Measurements from ENCODE around the gene EDAR. TPM values are rescaled to one million over a fixed set of nuclear protein-coding genes. Genes with fewer than 3 reads are reported as not detected.

The EDAR gene
- total RNA-seq, 4 donors from 2014 or later, result 0.38 to 5.0 (median 0.88) TPM; not detected in 1

DNA sequence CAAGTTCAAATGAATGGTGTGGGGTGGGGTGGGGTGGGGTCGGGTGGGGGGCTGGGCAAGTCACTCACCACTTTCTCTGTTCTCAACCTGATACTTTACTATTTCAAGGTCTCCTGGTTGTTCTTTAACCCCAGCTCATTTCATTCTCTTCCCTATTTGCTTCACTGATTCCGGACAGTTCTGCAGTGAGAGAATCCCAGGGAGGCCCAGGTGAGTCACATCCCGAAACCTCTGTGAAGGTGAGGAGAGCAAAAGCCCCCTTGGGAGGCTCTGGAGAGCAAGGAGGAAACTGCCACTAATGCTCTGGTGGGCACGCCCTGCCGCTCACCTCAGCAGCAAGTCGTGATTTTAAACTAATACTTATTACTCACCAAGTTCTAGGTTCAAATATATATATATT, 8.9 kb downstream of the EDAR start:
- peaks cover 0 to 8% (median 0%) of the 10 kb centered on the region in 4 donors for H3K4me1 ChIP-seq
- H3K36me3 ChIP-seq, result no peaks in the 10 kb centered on the region
- no peak overlapping the region for H3K4me3 ChIP-seq
- H3K9me3 ChIP-seq, result no peaks in the 10 kb centered on the region
- H3K27me3 ChIP-seq, result no peaks in the 10 kb centered on the region
- no peak for DNase-seq
- H3K27ac ChIP-seq, result no peak overlapping the region
- no peak for TF ChIP-seq POLR2A (IDR thresholded peaks at IDR 0.05)
- TF ChIP-seq, protein P1, sequence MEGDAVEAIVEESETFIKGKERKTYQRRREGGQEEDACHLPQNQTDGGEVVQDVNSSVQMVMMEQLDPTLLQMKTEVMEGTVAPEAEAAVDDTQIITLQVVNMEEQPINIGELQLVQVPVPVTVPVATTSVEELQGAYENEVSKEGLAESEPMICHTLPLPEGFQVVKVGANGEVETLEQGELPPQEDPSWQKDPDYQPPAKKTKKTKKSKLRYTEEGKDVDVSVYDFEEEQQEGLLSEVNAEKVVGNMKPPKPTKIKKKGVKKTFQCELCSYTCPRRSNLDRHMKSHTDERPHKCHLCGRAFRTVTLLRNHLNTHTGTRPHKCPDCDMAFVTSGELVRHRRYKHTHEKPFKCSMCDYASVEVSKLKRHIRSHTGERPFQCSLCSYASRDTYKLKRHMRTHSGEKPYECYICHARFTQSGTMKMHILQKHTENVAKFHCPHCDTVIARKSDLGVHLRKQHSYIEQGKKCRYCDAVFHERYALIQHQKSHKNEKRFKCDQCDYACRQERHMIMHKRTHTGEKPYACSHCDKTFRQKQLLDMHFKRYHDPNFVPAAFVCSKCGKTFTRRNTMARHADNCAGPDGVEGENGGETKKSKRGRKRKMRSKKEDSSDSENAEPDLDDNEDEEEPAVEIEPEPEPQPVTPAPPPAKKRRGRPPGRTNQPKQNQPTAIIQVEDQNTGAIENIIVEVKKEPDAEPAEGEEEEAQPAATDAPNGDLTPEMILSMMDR (IDR thresholded peaks at IDR 0.05), result no peak

DNA sequence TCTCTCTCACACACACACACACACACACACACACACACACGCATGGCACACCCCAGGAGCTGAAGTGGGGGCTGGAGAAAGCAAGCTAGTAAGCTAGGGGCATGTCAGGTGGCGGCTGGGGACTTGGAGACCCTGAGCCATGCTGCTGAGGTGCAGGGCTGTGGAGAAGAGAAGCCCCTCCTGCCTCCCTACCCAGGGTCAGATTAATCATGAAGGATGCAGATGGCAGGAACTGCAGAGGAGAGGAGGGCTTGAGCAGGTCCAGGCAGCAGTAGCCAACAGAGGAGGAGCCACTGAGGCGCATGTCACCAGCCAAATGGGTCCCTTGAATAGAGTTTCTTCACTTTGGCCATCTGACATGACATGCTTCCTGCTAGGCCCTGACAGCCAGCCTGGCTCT, 9.6 kb downstream of the EDAR start:
- Histone ChIP-seq H3K9me3 (no peaks in the 10 kb centered on the region), H3K27ac (no peak overlapping the region), H3K4me1 (peaks cover 0 to 8% (median 0%) of the 10 kb centered on the region in 4 donors), H3K27me3 (no peaks in the 10 kb centered on the region), H3K36me3 (no peaks in the 10 kb centered on the region), H3K4me3 (no peak overlapping the region)
- no peak for TF ChIP-seq POLR2A (IDR thresholded peaks at IDR 0.05)
- TF ChIP-seq, protein P1 (IDR thresholded peaks at IDR 0.05), result no peak
- DNase-seq, result no peak

- Histone ChIP-seq H3K36me3 (no peaks in the 10 kb centered on the region), H3K9me3 (no peaks in the 10 kb centered on the region), H3K27me3 (no peaks in the 10 kb centered on the region), H3K27ac (peak overlapping the region in 1 of 4 donors; percentile 1), H3K4me1 (peaks cover 0 to 8% (median 0%) of the 10 kb centered on the region in 4 donors), H3K4me3 (no peak overlapping the region)
- no peak for DNase-seq
- TF ChIP-seq, protein P1 (IDR thresholded peaks at IDR 0.05), result no peak
- TF ChIP-seq POLR2A (IDR thresholded peaks at IDR 0.05), result no peak
Observed at GRCh38 chr2:108978709-108979111, 10.3 kb downstream of the EDAR start.

DNA sequence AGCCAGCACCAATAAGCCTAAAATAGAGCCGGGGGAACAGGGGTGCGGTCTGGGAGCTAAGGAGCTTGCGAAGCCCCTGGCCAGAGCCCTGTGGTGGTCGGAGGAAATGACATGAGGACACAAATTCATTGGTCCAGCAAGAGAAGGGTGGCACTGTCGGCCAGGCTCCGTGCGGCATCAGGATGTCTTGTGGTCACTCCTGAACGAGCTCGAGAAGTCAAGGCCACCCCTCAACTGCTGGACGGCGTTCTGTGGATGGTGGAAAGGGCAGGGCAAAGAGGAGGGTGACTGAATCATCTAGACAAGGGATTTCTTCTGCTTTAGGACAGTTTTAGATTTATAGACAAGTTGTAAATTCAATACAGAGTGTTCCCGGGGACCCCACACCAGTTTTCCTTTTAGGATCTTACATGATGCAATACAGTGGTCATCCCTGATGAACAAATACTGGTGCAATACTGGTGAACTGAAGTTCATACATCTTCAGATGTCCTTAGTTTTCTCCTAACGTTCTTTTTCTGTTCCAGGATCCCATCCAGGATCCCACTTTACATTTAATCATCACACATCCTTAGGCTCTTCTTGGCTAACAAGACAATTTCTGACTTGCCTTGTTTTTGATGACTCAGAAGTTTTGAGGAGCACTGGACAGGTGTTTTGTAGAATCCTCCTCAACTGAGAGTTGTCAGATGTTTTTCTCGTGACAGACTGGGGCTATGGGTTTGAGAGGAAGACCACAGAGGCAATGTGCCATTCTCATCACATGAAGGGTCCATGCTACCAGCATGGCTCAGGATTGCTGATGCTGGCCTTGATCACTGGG, 13.2 kb downstream of the EDAR start:
- Histone ChIP-seq H3K27me3 (no peaks in the 10 kb centered on the region), H3K4me3 (no peak overlapping the region), H3K9me3 (no peaks in the 10 kb centered on the region), H3K4me1 (peaks cover 0 to 34% (median 0%) of the 10 kb centered on the region in 4 donors), H3K36me3 (no peaks in the 10 kb centered on the region), H3K27ac (peak overlapping the region in 2 of 4 donors; percentile 10 to 52)
- no peak for DNase-seq
- TF ChIP-seq, protein P1 (IDR thresholded peaks at IDR 0.05), result no peak
- no peak for TF ChIP-seq POLR2A (IDR thresholded peaks at IDR 0.05)

GRCh38 chr2:108974674-108975073, 14.3 kb downstream of the EDAR start:
- DNase-seq, result no peak
- Histone ChIP-seq H3K9me3 (no peaks in the 10 kb centered on the region), H3K27me3 (no peaks in the 10 kb centered on the region), H3K4me1 (peaks cover 0 to 43% (median 0%) of the 10 kb centered on the region in 4 donors), H3K4me3 (no peak overlapping the region), H3K36me3 (no peaks in the 10 kb centered on the region), H3K27ac (no peak overlapping the region)
- TF ChIP-seq, protein P1 (IDR thresholded peaks at IDR 0.05), result no peak
- TF ChIP-seq POLR2A (IDR thresholded peaks at IDR 0.05), result no peak

Measured in Peyer's patch (tissue), 4 donors.